HepG2 (cell line): Measurements from ENCODE around the gene DUSP16.

Experiments
- FOSL1 ChIP-seq: sonication (generic); formaldehyde crosslinking; IDR thresholded peaks from 2 replicates; pipeline ENCODE4 v1.9.0; 2021; ENCODE audit warnings: missing genetic modification reagents, borderline replicate concordance
- POLR2A ChIP-seq, 2 experiments: IDR thresholded peaks; 2 replicates each; pipeline ENCODE4 v1.6.1; 2011; ENCODE audit warnings: low read depth in 2 of 2, low read length in 2 of 2, mild to moderate bottlenecking in 1 of 2, moderate library complexity in 1 of 2; ENCODE audit not compliant: insufficient read depth in 1 of 2
- RFX5 ChIP-seq: IDR thresholded peaks from 2 replicates; pipeline ENCODE4 v1.6.1; 2011; ENCODE audit warnings: low read depth, low read length, improper control_type of control experiment
- ZNF124 ChIP-seq: sonication (generic); formaldehyde crosslinking; IDR thresholded peaks from 2 replicates; pipeline ENCODE4 v1.4.0; 2020; ENCODE audit warnings: missing genetic modification reagents
- ZSCAN22 ChIP-seq: sonication (generic); formaldehyde crosslinking; IDR thresholded peaks from 2 replicates; pipeline ENCODE4 v1.4.0; 2020; ENCODE audit warnings: mild to moderate bottlenecking, missing genetic modification reagents
- TF ChIP-seq, protein P1 (sequence below): sonication (generic); formaldehyde crosslinking; IDR thresholded peaks from 2 replicates; pipeline ENCODE4 v1.8.1; 2023; ENCODE audit warnings: mild to moderate bottlenecking, inconsistent platforms, moderate library complexity, missing genetic modification reagents, borderline replicate concordance
- TF ChIP-seq, protein P2 (sequence below): sonication (generic); formaldehyde crosslinking; IDR thresholded peaks from 2 replicates; pipeline ENCODE4 v1.5.1; 2020; ENCODE audit warnings: missing genetic modification reagents, mild to moderate bottlenecking, borderline replicate concordance
- TF ChIP-seq, protein P3 (sequence below): sonication (generic); formaldehyde crosslinking; IDR thresholded peaks from 2 replicates; pipeline ENCODE4 v1.4.0; 2020; ENCODE audit warnings: mild to moderate bottlenecking, missing genetic modification reagents
- TF ChIP-seq, protein P4 (sequence below): sonication (generic); formaldehyde crosslinking; IDR thresholded peaks from 2 replicates; pipeline ENCODE4 v1.5.0; 2020; ENCODE audit warnings: mild to moderate bottlenecking, missing genetic modification reagents, moderate library complexity
- TF ChIP-seq, protein P5 (sequence below): sonication (generic); formaldehyde crosslinking; IDR thresholded peaks from 2 replicates; pipeline ENCODE4 v1.4.0; 2020; ENCODE audit warnings: missing genetic modification reagents
- TF ChIP-seq, protein P6 (sequence below): sonication (generic); formaldehyde crosslinking; IDR thresholded peaks from 2 replicates; pipeline ENCODE4 v1.4.0; 2020; ENCODE audit warnings: missing genetic modification reagents

DNA sequence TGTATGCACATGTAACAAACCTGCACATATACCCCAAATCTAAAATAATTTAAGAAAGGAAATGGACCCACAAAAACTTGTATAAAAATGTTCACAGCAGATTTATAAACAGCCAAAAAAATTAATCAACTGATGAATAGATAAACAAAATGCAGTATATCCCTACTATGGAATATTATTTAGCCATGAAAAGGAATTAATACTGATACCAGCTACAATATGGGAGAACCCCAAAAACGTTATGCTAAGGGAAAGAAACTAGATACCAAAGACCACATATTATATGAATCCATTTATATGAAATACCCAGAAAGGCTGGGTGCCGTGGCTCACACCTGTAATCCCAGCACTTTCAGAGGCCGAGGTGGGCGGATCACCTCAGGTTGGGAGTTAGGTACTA lies 20.9 kb downstream of the DUSP16 start:
- TF ChIP-seq, protein P1, sequence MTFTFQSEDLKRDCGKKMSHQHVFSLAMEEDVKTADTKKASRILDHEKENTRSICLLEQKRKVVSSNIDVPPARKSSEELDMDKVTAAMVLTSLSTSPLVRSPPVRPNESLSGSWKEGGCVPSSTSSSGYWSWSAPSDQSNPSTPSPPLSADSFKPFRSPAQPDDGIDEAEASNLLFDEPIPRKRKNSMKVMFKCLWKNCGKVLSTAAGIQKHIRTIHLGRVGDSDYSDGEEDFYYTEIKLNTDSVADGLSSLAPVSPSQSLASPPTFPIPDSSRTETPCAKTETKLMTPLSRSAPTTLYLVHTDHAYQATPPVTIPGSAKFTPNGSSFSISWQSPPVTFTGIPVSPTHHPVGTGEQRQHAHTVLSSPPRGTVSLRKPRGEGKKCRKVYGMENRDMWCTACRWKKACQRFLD (CRISPR knock-in tag): no peak
- no peak for TF ChIP-seq FOSL1 (CRISPR knock-in tag)
- no peak for TF ChIP-seq ZNF124 (CRISPR knock-in tag)
- no peak for TF ChIP-seq ZSCAN22 (CRISPR knock-in tag)
- no peak for TF ChIP-seq POLR2A (IDR thresholded peaks at IDR 0.05; ENCODE audit: insufficient read depth in 1 of 2, low read depth in 2 of 2, low read length in 2 of 2)
- TF ChIP-seq, protein P2, sequence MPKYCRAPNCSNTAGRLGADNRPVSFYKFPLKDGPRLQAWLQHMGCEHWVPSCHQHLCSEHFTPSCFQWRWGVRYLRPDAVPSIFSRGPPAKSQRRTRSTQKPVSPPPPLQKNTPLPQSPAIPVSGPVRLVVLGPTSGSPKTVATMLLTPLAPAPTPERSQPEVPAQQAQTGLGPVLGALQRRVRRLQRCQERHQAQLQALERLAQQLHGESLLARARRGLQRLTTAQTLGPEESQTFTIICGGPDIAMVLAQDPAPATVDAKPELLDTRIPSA (CRISPR knock-in tag): no peak
- TF ChIP-seq RFX5: no peak
- TF ChIP-seq, protein P3, sequence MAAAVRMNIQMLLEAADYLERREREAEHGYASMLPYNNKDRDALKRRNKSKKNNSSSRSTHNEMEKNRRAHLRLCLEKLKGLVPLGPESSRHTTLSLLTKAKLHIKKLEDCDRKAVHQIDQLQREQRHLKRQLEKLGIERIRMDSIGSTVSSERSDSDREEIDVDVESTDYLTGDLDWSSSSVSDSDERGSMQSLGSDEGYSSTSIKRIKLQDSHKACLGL (CRISPR knock-in tag): no peak
- TF ChIP-seq, protein P4, sequence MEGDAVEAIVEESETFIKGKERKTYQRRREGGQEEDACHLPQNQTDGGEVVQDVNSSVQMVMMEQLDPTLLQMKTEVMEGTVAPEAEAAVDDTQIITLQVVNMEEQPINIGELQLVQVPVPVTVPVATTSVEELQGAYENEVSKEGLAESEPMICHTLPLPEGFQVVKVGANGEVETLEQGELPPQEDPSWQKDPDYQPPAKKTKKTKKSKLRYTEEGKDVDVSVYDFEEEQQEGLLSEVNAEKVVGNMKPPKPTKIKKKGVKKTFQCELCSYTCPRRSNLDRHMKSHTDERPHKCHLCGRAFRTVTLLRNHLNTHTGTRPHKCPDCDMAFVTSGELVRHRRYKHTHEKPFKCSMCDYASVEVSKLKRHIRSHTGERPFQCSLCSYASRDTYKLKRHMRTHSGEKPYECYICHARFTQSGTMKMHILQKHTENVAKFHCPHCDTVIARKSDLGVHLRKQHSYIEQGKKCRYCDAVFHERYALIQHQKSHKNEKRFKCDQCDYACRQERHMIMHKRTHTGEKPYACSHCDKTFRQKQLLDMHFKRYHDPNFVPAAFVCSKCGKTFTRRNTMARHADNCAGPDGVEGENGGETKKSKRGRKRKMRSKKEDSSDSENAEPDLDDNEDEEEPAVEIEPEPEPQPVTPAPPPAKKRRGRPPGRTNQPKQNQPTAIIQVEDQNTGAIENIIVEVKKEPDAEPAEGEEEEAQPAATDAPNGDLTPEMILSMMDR (CRISPR knock-in tag): no peak
- TF ChIP-seq, protein P5, sequence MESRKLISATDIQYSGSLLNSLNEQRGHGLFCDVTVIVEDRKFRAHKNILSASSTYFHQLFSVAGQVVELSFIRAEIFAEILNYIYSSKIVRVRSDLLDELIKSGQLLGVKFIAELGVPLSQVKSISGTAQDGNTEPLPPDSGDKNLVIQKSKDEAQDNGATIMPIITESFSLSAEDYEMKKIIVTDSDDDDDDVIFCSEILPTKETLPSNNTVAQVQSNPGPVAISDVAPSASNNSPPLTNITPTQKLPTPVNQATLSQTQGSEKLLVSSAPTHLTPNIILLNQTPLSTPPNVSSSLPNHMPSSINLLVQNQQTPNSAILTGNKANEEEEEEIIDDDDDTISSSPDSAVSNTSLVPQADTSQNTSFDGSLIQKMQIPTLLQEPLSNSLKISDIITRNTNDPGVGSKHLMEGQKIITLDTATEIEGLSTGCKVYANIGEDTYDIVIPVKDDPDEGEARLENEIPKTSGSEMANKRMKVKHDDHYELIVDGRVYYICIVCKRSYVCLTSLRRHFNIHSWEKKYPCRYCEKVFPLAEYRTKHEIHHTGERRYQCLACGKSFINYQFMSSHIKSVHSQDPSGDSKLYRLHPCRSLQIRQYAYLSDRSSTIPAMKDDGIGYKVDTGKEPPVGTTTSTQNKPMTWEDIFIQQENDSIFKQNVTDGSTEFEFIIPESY (CRISPR knock-in tag): no peak
- TF ChIP-seq, protein P6, sequence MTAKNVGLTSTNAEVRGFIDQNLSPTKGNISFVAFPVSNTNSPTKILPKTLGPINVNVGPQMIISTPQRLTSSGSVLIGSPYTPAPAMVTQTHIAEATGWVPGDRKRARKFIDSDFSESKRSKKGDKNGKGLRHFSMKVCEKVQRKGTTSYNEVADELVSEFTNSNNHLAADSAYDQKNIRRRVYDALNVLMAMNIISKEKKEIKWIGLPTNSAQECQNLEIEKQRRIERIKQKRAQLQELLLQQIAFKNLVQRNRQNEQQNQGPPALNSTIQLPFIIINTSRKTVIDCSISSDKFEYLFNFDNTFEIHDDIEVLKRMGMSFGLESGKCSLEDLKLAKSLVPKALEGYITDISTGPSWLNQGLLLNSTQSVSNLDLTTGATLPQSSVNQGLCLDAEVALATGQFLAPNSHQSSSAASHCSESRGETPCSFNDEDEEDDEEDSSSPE (CRISPR knock-in tag): no peak
